Vagina (tissue), 2 donors: Measurements from ENCODE around the gene C19orf38. TPM values are rescaled to one million over a fixed set of nuclear protein-coding genes. Genes with fewer than 3 reads are reported as not detected.

Source experiments
- DNase-seq, 2 donors: peaks; one replicate each; pipeline ENCODE4 v3.0.0-alpha.2; 2017; ENCODE audit errors: extremely low spot score in 2 of 2
- H3K27ac ChIP-seq: fragments of 200-600 bp; sonication (generic); one replicate; pipeline ENCODE4 v1.5.1; 2019
- H3K27me3 ChIP-seq: fragments of 200-600 bp; sonication (generic); one replicate; pipeline ENCODE4 v1.5.1; 2019
- H3K36me3 ChIP-seq, 2 donors: fragments of 200-600 bp; sonication (generic); one replicate each; pipeline ENCODE4 v1.5.1; 2017 to 2019
- H3K4me1 ChIP-seq: fragments of 200-600 bp; sonication (generic); one replicate; pipeline ENCODE4 v1.5.1; 2019
- H3K4me3 ChIP-seq, 2 donors: fragments of 200-600 bp; sonication (generic); 1 replicate in 1 of 2; 2 replicates in 1 of 2; pipeline ENCODE4 v1.5.1; 2016 to 2019
- H3K9me3 ChIP-seq: fragments of 200-600 bp; sonication (generic); one replicate; pipeline ENCODE4 v1.5.1; 2019
- POLR2A ChIP-seq, 2 donors: fragments of 450-650 bp; IDR thresholded peaks; one replicate each; pipeline ENCODE4 v1.6.1; 2017; ENCODE audit warnings: antibody characterized with exemption in 2 of 2, mild to moderate bottlenecking in 2 of 2, moderate library complexity in 2 of 2
- POLR2AphosphoS5 ChIP-seq, 2 donors: sonication (generic); formaldehyde crosslinking; IDR thresholded peaks; one replicate each; pipeline ENCODE4 v1.9.0; 2017; ENCODE audit warnings: antibody characterized with exemption in 2 of 2, mild to moderate bottlenecking in 2 of 2, low read depth in 1 of 2; ENCODE audit not compliant: insufficient read depth in 1 of 2
- intact Hi-C: fragments of 100-400 bp; cut with DNase I; formaldehyde crosslinking; loops from one replicate; pipeline ENCODE4 v1.15.1; 2023
- total RNA-seq: library from RNA; depleted of rRNA; stranded (reverse); fragments of >200 nt; gene quantifications from one replicate; pipeline ENCODE4 v1.2.3, GENCODE V29; 2016
- TF ChIP-seq, protein P1 (sequence below), 3 experiments: fragments of 450-650 bp in 2 of 3; fragments of 200-600 bp in 1 of 3; sonication (generic) in 1 of 3; IDR thresholded peaks; one replicate each; pipeline ENCODE4 v1.5.1; 2017 to 2019; ENCODE audit warnings: antibody characterized with exemption in 3 of 3, mild to moderate bottlenecking in 2 of 3, moderate library complexity in 2 of 3

Gene C19orf38
- total RNA-seq, 1 donor from 2014 or later, result 2.5 TPM

DNA sequence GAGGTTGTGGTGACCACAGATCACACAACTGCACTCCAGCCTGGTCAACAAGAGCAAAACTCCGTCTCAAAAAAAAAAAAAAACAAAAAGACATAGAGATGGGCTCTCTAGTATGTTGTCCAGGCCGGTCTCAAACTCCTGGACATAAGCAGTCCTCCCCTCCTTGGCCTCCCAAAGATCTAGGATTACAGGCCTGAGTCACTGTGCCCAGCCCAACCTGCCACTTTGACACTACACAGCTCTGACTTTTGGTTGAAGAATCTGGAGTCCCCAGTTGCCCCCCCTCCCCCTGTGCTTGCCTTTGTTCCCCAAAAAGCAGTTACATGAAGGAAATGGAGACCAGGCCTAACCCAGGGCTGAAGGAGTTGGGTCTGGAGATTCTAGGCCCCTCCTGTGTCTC lies 36.1 kb downstream of the C19orf38 start:
- H3K27me3 ChIP-seq, result no peaks in the 10 kb centered on the region
- intact Hi-C loops, result no loop called here
- TF ChIP-seq, protein P1, sequence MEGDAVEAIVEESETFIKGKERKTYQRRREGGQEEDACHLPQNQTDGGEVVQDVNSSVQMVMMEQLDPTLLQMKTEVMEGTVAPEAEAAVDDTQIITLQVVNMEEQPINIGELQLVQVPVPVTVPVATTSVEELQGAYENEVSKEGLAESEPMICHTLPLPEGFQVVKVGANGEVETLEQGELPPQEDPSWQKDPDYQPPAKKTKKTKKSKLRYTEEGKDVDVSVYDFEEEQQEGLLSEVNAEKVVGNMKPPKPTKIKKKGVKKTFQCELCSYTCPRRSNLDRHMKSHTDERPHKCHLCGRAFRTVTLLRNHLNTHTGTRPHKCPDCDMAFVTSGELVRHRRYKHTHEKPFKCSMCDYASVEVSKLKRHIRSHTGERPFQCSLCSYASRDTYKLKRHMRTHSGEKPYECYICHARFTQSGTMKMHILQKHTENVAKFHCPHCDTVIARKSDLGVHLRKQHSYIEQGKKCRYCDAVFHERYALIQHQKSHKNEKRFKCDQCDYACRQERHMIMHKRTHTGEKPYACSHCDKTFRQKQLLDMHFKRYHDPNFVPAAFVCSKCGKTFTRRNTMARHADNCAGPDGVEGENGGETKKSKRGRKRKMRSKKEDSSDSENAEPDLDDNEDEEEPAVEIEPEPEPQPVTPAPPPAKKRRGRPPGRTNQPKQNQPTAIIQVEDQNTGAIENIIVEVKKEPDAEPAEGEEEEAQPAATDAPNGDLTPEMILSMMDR (IDR thresholded peaks at IDR 0.05), result no peak
- TF ChIP-seq POLR2AphosphoS5 (IDR thresholded peaks at IDR 0.05; ENCODE audit: insufficient read depth in 1 of 2, low read depth in 1 of 2), result no peak
- no peak for TF ChIP-seq POLR2A (IDR thresholded peaks at IDR 0.05)
- no peaks in the 10 kb centered on the region for H3K9me3 ChIP-seq
- no peak for DNase-seq
- H3K4me1 ChIP-seq, result peaks cover 90% of the 10 kb centered on the region
- peak overlapping the region; percentile 73 for H3K27ac ChIP-seq
- H3K4me3 ChIP-seq, result no peak overlapping the region
- H3K36me3 ChIP-seq, result no peaks in the 10 kb centered on the region

DNA sequence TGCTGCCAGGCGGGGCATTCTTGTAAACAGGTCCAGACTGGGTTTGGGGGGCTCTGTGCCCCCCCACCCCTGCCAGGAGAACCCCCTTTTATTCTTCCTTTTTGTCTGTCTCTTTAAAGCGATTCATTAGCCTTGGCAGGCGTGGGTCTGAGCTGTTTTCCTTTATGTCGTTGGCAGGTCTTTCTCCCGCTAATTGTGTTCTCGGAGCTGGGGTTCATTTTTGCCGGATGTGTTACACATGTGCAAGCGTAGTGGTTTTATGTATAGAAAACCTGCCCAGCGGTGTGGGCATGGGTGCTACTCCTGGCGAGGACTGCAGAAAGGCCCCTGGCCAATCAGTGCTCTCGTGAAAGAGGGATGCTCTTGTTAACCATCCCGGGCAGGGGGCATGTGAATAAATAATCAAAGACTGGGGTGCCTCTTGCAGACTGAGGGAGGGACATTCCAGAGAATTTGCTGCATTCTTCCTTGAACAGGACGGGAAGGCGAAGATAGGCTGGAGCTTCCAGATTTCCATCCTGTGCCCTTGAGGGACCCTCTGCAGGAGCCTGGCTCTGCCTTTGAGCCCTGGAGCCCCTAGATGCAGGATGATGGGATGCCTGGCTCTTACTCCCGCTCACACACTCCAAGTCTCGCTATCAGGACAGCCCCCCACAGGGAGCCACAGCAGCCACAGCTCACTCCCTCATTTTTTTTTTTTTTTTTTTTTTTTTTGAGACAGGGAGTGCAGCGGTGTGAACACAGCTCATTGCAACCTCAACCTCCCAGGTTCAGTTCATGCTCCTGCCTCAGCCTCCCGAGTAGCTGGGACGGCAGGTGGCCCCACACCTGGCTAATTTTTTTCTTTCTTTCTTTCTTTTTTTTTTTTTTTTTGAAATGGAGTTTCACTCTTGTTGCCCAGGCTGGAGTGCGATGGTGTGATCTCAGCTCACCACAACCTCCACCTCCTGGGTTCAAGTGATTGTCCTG lies 37.3 kb downstream of the C19orf38 start:
- Histone ChIP-seq H3K27ac (peak overlapping the region; percentile 73), H3K9me3 (no peaks in the 10 kb centered on the region), H3K4me3 (peak overlapping the region in 1 of 2 donors; percentile 13), H3K36me3 (no peaks in the 10 kb centered on the region), H3K27me3 (no peaks in the 10 kb centered on the region), H3K4me1 (peaks cover 81% of the 10 kb centered on the region)
- intact Hi-C loops, result no loop called here
- DNase-seq, result no peak
- TF ChIP-seq POLR2A (IDR thresholded peaks at IDR 0.05), result no peak
- no peak for TF ChIP-seq POLR2AphosphoS5 (IDR thresholded peaks at IDR 0.05; ENCODE audit: insufficient read depth in 1 of 2, low read depth in 1 of 2)

DNA sequence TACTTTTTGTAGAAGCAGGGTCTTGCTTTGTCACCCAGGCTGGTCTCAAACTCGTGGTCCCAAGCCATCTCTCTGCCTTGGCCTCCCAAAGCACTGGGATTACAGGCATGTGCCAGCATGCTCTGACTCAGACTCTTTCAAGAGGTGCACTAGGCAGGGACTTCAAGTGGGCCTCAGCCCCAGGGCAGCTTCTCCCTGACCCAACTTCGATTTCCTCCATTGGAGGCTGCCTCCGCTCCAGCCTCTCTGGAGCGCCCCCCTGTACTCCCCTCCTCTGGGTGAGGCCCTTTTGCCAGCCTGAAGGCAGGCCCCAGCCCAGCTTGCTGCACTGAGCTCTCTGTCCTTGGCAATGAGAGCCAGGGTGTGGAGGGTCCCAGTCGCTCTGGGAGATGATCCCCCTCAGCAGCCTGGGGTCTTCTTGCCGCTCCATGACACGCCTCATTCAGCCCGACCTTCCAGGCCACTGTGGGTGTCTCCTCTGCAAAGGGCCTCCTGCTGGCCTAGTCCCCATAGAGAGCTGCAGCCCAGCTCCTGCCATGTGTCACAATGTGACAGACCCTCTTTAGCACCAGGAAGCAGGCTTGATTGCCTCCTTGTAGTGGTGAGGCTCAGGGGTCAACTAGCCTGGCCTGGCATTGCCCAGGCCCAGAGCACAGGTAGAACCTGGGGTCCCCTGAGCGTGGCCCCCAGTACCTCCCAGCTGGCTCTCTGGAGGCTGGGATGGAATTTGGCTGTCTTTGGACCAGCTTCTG lies 39.6 kb downstream of the C19orf38 start:
- Histone ChIP-seq H3K36me3 (no peaks in the 10 kb centered on the region), H3K9me3 (no peaks in the 10 kb centered on the region), H3K27ac (peak overlapping the region; percentile 17), H3K4me1 (peaks cover 80% of the 10 kb centered on the region), H3K4me3 (no peak overlapping the region), H3K27me3 (no peaks in the 10 kb centered on the region)
- intact Hi-C loops, result no loop called here
- DNase-seq, result no peak
- TF ChIP-seq, protein P1 (IDR thresholded peaks at IDR 0.05), result no peak
- TF ChIP-seq POLR2AphosphoS5 (IDR thresholded peaks at IDR 0.05; ENCODE audit: insufficient read depth in 1 of 2, low read depth in 1 of 2) (no peak), POLR2A (IDR thresholded peaks at IDR 0.05) (no peak)

DNA sequence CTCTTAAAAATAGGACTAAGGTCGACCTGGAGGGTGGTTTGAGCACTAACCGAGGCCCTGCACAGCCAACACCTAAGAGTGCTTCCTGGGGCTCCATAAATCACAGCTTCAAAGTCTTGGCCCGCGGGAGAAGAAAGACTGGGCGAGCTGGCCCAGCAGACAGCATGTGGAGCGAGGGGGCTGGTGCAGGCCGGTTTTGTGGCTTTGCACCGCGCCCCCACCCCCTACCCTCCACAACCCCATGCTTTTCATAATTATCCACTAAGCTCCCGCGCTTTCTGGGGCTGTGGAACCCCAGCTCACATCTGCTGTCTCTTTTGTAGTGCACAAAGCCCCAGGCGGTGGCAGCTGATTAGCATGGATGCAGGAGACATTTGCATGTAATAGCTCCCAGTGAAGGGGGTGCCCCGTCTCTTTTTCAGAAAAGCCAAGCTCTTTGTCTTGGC lies 40.2 kb downstream of the C19orf38 start:
- TF ChIP-seq, protein P1 (IDR thresholded peaks at IDR 0.05), result no peak
- TF ChIP-seq POLR2A (IDR thresholded peaks at IDR 0.05), result no peak
- TF ChIP-seq POLR2AphosphoS5 (IDR thresholded peaks at IDR 0.05; ENCODE audit: insufficient read depth in 1 of 2, low read depth in 1 of 2), result no peak
- H3K4me3 ChIP-seq, result no peak overlapping the region
- no peaks in the 10 kb centered on the region for H3K36me3 ChIP-seq
- H3K27ac ChIP-seq, result peak overlapping the region; percentile 17
- H3K4me1 ChIP-seq, result peaks cover 80% of the 10 kb centered on the region
- no peak for DNase-seq
- no peaks in the 10 kb centered on the region for H3K9me3 ChIP-seq
- intact Hi-C loops, result no loop called here
- no peaks in the 10 kb centered on the region for H3K27me3 ChIP-seq

DNA sequence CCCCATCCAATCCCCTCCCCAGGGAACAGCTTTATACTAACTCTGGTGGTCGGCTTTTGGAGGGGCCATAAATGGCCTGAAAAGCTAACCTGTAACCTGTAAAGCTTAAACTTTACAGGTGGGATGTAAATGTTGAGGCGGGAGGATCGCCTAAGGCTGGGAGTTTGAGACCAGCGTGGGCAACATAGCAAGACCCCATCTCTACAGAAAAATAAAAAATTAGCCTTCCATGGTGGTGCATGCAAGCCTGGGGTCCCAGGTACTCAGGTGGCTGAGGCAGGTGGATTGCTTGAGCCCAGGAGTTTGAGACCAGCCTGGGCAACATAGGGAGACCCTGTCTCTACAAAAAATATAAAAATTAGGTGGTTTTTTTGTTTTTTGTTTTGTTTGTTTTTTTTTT lies 41.7 kb downstream of the C19orf38 start:
- no peaks in the 10 kb centered on the region for H3K36me3 ChIP-seq
- H3K4me1 ChIP-seq, result peaks cover 76% of the 10 kb centered on the region
- H3K27me3 ChIP-seq, result no peaks in the 10 kb centered on the region
- H3K9me3 ChIP-seq, result no peaks in the 10 kb centered on the region
- H3K27ac ChIP-seq, result no peak overlapping the region
- intact Hi-C loops, result no loop called here
- TF ChIP-seq, protein P1 (IDR thresholded peaks at IDR 0.05), result no peak
- TF ChIP-seq POLR2A (IDR thresholded peaks at IDR 0.05), result no peak
- no peak for TF ChIP-seq POLR2AphosphoS5 (IDR thresholded peaks at IDR 0.05; ENCODE audit: insufficient read depth in 1 of 2, low read depth in 1 of 2)
- no peak for DNase-seq
- no peak overlapping the region for H3K4me3 ChIP-seq
